ENCODE results near the gene FBXL16.

FBXL16 gene

DNA sequence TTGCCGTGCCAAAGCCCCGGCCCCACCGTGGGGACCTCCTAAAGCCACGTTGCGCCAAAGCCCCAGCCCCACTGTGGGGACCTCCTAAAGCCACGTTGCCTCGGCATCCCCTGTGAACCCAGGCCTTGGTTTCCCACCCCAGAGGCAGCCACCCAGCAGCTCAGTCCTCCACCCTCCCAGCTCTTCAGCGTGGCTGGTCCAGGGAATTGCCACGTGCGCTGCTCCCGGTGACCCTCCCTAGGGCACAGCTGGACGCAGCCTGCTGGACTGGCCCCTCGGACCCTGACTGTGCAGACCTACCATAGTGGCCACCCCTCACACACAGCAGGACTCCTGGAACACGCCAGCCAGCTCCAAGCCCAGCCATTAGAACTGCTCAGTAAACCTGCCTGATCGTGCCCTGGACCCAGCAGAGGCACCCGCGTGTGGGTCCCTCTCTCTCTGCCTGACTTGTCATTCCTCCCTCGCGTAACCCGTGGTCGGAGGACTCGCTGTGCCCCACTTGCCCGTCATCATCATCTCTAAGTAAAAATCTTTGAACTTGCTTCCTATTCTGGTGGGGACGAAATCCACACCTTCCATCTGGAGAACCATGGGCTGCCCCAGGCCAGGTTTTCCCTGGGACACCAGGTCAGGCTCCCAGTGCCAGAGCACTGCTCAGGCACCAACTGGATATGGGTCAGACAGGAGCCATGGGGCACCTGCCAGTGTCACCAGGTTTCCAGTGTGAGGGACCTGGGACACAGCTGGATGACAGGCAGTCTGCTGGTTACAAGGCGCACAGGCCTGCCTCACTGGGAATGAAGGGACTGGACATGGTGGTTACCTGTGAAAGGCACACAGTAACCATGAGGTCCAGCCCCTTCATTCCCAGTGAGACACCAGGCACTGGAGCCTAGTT lies 29.6 kb upstream of the FBXL16 start:
- no peak for DNase-seq (ENCODE audit: low read depth in 2 of 2)

DNA sequence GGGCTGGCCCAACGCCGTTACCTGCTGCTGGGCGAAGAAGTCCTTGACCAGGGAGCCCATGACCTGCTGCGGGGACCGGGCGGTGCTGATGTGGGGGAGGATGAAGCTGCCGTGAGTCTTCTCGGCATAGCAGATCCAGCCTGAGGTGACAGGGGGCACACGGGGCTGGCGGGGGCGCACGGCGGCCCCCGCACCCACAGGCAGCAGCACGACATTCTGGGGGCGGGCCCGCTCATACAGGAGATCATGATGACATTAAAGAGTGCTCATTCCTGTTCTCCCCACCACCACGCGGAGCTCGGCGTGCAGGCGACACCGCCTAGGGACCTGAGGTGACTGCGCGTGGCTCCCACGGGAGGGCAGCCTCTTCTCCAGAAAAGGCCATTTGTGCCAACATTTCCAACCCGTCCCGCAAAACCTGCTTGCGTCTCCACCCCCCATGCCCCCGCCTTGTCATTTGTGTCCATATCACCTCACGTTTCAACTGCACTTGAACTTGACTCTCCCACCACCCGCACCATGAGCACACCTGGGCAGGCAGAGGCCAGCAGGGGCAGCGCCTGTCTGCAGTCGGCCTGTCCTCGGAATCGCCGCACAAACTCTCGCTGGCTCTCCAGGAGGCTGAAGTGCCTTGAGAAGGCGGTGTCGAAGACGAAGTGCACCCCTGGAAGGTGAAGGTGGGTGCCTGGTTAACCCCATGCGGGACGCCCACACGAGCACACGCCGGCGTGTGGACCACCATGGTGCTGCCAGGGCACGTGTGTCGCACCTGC lies 28.8 kb upstream of the FBXL16 start:
- no peak for DNase-seq (ENCODE audit: low read depth in 2 of 2)

DNA sequence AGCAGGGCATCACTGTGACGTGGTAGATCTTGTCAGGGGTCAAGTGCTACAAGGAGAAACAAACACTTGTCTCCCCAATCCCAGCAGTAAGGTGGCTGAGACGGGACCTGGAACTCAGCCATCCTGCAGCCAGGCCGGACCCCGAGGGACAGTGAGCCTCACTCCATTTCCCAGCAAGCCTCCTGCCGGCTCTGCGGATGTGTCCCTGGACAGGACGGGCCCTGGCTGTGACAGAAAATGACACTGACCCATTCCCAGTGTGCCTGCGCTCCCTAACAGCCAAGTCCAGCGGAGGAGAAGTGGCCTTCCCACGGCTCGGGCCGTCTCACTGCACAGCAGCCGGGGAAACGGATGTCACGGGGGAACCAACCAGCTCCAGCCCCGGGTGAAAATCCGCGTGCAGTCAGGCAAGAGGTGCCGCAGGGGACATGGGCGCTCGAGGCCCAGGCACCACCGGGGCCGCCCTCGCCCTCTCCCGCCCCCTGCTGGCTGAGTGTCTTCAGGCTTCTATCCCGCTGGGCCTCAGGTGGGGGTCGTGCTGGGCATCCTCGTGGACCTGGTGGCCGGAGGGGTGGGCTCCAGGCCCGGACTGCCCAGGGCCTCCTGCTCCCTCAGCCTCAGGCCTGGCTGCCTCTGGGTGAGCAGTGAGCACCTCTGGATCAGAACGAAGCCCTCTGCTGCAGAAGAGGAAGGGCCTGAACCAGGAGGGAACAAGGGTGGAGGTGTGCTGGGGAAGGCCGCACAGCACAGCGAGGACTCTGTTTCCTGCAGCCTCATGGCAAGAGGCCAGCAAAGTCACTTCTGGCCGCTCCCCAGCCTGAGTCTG lies 28.0 kb upstream of the FBXL16 start:
- DNase-seq (ENCODE audit: low read depth in 2 of 2) = no peak

DNA sequence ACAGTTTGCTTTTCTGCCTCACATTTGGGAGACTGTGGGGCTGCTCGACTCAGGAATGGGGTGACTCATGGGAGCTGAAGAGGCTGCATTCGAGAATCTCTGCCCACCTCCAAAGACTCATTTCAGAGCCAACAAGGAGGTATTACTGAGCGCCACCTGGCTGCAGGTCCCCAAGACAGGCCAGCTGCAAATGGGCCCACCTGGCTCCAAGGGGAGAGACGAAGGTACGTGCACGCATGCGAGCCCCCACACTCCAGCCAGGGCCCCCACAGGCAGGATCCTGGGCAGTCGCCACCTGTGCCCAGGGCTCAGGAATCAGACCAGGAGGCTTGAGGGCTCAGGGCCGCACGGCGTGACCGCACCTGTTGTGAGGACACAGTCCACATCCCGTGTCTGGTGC lies 27.3 kb upstream of the FBXL16 start:
- DNase-seq (ENCODE audit: low read depth in 2 of 2) = no peak

DNA sequence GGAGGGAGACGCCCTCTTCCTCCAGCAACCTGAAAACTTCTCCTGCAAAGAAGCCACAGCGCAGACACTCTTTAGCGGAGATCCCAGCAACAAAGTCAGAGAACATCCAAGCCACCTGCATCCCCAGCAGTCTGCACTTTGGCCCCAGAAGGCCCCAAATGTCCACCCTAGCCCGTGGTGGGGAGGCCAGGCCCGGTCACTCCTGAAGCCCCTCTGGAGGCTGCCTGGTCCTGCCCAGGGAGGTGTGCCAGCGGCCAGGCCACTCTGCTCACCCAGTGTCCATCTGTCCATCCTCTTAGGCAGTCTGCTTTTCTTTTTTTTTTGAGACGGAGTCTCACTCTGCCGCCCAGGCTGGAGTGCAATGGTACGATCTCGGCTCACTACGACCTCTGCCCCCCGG lies 26.7 kb upstream of the FBXL16 start:
- no peak for DNase-seq (ENCODE audit: low read depth in 2 of 2)

DNA sequence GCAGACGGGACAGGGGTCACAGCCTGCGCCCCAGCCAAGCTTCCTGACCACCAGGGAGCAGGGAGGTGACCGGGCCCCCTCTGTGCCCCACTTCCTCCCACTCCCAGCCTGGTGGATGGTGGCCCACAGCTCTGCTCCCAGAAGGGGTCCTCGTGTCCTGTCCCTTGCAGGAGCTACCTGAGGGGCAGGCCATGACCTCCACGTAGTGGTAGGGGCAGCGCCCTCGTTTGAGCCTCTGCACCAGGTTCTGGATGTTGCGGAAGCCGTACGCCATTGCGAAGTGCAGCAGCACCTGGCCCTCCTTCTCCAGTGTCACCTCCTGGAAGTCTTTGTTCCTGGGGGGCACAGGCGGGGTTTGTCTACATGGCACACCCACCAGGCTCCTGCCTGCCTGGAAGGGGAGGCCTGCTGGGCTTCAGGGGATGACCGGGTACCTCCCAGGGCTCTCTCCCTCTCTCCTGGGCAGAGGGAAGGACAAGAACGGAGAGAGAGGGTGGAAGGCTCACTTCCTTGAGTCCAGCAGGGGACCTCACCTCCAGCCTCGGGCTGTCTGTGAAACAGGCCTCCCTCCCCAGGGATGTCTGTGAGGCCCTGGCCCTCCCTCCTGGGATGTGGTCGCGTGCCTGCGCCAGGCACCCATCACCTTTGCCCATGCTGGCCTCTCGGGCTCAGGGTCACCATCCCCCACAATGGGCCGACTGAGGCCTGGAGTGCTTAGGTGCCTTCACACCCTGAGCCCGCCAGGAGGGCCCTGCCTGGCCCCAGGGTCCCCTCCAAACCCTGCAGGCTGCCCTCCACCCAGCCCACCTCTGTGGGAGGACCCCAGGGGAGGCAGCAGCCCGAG lies 25.3 kb upstream of the FBXL16 start:
- no peak for DNase-seq (ENCODE audit: low read depth in 2 of 2)

DNA sequence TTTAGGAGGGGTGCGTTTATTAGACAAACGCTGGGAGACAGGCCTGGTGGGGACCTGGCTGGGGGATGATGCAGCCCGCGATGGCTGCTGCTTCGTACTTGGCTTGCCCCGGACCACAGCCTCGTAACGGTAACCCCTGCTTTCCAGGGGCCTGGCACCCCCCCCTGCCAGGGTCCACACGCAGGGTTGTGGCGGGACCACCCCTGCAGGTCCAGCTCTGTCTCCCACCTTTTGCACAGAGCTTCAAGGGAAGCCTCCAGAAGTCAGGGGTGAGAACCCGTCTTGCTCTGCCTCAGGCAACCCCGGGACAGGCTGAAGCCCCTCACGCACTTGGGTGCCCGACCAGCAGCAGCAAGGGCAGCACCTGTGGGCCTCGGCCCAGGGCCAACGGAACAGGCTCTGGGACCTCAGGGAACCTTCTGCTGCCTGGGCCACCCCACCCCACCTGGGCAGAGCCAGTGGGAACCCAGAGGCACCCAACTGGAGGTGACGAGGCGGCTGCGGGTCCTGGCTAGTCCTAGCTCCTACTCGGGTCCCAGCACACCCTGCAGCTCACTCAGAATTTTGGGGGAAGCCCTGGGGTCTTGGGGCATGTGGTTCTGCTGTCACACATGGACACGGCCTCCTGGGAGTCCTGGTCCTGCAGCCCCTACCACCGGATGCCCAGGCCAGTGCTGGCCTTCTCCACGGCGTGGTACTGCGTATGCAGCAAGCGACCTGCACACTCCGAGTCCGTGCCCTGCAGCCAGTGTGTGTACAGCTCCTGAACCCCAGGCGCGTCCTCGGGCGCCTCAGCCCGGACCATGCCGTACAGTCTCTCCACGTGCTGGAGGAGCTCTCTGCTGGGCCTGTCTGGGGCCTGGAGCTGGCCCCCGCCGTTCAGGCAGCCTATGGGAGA lies 24.4 kb upstream of the FBXL16 start:
- DNase-seq (ENCODE audit: low read depth in 2 of 2) = no peak

DNA sequence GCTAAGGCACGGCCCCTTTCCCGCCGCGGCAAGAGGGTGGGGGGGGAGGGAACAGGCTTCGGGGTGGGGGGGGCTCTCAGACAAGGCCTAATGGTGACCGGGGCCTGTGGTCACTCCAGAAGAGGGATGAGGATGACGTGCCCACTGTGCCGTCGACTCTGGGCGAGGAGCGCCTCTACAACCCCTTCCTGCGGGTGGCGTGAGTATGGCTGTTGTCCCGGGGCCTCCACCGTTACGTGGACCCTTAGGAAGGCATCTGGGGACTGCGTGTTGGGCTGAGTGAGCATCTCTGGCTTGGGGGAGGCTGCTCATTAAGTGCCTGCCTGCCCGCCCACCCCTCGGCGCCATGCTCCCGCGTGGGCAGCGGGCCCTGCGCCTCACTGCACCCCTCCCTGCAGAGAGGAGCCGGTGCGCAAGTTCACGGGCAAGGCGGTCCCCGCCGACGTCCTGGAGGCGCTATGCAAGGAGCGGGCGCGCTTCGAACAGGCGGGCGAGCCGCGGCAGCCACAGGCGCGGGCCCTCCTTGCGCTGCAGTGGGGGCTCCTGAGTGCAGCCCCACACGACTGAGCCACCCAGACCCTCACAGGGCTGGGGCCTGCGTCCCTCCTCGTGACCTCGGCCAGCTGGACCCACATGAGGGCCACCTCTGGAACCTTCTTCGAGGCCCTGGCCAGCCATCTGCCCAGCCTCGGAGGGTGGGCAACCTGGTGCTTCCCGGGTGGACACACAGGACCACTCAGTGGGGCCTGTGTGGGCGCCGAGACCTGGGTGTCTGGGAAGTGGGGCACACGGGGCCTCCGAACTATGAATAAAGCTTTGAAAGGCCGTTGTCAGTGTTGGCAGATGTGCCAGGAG lies 23.5 kb upstream of the FBXL16 start:
- no peak for DNase-seq (ENCODE audit: low read depth in 2 of 2)

DNA sequence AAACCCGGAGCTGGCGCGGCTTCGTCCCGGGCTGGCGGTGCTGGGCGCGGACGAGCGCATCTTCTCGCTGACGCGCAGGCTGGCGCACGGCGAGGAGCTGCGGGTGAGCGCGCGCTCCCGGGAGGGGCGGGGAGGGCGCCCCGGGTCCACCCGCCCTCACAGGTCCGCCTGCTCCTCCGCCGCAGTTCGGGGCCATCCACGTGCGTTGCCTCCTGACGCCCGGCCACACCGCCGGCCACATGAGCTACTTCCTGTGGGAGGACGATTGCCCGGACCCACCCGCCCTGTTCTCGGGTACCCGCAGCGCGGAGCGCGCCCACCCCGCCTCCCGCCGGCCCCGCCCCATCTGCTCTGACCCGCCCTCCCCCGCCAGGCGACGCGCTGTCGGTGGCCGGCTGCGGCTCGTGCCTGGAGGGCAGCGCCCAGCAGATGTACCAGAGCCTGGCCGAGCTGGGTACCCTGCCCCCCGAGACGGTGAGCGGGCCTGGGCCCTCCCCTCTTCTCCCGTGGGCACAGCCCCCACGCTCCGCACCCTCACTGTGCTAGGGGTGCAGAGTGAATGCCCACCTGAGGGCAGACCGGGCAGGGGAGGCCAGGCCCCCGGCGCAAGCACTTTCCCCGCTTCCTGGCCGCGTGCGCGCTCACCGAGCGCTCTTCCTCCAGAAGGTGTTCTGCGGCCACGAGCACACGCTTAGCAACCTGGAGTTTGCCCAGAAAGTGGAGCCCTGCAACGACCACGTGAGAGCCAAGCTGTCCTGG lies 22.7 kb upstream of the FBXL16 start:
- peak in 1 of 2 donors; percentile 28 for DNase-seq (ENCODE audit: low read depth in 2 of 2)

DNA sequence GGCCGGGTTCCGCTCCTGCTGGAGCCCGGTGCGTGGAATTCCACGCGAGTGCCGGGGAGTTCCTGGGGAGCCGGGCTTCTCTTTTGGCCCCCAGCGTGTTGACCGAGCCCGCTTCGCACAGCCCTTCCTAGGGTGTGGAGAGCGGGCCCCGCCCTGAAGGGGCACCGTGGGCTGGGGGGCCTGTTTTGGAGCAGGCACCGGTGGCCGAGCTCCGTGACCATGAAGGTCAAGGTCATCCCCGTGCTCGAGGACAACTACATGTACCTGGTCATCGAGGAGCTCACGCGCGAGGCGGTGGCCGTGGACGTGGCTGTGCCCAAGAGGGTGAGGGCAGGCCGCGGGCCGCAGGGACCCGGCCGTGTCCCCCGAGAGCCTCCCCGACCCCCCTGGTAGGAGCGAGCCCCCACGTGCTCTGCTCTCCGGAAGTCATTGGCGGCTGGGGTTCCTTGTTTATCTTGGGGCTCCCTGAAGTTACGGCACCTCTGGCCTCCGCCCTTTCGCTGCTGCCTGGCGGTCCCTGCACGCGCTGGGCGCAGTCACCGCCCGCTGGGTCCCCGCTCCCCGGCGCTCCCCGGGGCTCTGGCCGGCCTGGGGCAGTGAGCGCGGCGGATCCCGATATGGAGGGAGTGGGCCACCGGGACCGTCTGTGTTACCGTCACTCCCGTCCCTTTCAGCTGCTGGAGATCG lies 21.8 kb upstream of the FBXL16 start:
- DNase-seq (ENCODE audit: low read depth in 2 of 2) = no peak

DNA sequence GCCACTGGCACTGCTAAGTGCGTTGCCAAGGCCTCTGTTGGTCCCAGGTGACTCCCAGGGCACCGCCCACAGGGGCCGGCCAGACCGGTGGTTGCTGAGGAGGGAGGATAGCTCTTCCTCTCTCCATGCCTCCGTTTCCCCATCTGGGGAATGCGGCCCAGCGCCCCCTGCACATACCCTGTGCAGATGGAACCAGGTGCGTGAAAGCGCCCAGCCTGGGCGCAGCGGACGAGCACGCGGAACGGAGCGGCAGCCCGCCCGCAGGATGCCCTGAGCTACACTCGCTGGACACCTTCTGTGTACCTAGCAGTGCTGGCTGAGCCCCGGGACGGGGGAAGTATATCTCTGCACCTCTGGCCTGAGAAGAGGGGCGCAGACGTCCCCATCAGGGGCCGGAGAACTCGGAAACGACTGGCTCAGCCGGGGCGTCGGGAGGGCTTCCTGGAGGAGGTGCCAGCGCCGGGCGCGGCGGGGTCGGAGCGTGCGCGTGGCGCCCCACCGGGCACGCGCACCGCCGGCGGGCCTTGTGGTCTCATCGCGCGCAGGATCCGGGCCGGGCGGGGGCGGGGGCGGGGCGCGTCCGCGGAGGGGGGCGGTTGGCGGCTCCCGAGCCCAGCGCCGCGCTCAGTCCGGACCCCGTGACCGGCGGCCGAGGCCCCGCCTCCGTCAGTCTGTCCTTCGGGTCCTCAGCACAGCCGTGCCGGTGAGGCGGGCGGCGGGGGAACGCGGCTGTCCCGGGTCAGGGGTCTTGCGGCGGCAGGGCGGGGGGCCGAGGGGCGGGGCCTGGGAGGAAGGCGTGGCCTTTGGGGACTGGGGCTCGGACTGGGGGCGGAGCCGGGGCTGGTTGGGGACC lies 21.1 kb upstream of the FBXL16 start, which contains the start of the genes CCDC78 and HAGHL:
Gene CCDC78, minus strand, starts transcription at position 6 of the 853 bp plus-strand sequence. CDS start 76 bp downstream, outside the sequence.
Gene HAGHL, plus strand, starts transcription at position 669 of the 853 bp plus-strand sequence. CDS start 404 bp downstream, outside the sequence.
- DNase-seq (ENCODE audit: low read depth in 2 of 2) = peak in 1 of 2 donors; percentile 39

DNA sequence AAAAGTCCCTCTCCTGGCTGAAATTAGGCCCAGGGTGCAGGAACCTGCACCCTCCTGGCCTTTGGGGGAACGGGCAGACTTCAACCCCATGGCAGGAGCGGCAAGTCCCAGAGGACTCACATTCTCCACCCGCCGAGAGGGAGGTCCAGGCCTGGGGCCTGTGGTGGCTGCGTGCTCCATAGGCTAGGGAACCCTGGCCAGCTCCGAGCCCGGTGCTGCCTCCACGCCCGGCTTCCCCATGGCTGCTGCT lies 20.5 kb upstream of the FBXL16 start:
- DNase-seq (ENCODE audit: low read depth in 2 of 2) = no peak

DNA sequence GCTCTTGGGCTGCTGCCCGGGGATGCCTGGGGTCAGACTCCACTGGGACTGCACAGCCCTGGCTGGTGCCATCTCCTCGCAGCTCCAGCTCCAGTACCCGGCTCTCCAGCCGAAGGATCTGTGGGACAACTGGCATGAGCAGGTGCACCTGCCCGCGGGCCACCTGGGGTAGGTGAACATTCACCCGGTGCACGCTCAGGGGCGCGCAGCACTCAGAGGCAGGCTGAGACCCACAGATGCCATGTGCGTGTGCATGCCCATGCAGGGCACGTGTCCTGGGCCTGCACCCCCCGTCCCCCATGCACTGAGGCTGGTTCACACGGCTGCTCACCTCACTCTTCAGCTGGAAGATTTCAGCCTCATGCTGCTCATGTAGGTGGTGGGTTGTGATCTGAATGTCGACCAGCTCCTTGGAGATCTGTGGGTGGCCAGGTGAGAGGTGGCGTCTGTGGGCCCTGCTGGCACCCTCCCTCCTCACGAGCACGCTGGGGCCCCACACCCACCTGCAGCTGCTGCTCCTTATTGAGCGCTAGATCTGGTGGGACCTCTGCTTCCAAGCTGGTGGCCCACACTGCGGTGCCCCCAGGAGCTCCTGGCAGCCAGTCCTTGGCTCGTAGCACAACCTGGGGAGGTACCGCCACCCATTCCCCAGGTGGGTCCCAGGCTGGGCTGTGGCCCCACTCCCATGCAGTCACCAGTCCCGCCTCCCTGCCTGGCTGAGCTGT lies 20.0 kb upstream of the FBXL16 start:
- DNase-seq (ENCODE audit: low read depth in 2 of 2) = no peak

DNA sequence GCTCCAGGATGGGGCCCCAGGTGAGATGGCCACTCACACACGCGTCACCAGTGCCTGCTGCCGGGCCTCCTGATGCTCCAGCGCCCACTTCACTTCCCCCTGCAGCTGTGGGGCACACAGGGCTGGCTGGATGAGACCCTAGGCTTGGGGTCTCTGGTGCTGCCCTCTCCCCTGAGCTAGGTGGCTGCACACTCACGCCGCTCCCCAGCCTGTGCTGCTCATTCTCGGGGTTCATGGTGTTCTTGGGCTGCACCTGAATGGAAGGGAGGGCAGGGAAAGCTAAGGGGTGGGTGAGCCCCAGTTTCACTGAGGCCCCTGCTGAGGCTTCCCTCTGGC lies 19.4 kb upstream of the FBXL16 start:
- DNase-seq (ENCODE audit: low read depth in 2 of 2) = no peak

DNA sequence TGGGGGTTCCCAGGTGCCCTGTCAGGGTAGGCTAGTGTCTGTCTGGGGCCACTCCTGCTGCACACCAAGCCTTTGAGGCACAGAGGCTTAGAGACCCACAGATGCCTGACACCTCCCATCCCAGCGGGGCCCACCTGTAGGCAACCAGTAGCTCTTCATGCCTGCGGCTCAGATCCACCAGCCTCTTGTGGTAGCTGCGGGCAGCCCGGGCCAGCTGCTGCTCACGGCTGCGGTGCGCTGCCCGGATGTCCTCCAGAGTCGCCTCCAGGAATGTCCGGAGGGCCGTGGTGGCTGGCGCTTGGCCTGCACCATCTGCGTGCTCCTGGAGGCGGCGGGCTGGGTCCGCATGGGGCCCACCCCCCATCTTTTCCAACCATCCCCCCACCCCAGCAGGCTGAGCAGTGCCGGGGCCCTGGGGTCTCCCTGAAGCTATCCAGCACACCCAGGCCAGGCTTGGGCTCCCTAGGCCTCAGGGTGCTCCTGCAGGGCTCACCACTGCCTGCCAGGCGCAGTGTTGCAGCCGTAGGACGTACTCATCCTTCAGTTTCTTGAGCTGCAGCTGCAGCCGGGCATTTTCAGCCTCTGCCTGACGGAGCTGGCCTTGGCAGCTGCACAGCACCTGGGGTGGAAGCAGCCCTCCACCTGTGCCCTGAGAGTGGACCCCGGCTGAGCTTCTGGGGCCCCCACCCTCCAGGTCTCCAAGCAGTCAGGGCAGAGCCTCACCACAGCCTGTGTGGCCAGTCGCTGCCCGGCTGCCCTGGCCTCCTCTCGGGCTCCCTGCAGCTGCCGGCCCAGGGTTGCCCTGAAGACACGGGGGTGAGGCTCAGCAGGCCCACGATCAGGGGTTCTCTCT lies 18.8 kb upstream of the FBXL16 start:
- no peak for DNase-seq (ENCODE audit: low read depth in 2 of 2)

Measured in stimulated activated CD8-positive, alpha-beta memory T cell treated with anti-CD3 and anti-CD28 coated beads, Interleukin-2, amount 100 ng/mL, for 1 hour (primary cell).